Naive B cell (primary cell): ENCODE data around the gene ZFTA. TPM values are rescaled to one million over a fixed set of nuclear protein-coding genes. Genes with fewer than 3 reads are reported as not detected.
A peak's percentile ranks its signal among the peaks of the same experiment; 100 is the strongest.
"Not testable (repeated sequence)": the region's sequence is repeated elsewhere in the genome, so short reads cannot be mapped to it uniquely, and the experiment has no call there.

ENCODE experiments used
- ATAC-seq, 2 donors: fragments of 150-1000 bp; cut with Tn5 transposase; 2 replicates each; pipeline ENCODE4 v1.10.0; 2021; ENCODE audit warnings: low read depth in 2 of 2, mild to moderate bottlenecking in 2 of 2, moderate library complexity in 2 of 2
- DNase-seq: peaks from one replicate; pipeline ENCODE4 v3.0.0; 2022
- H3K27ac Mint-ChIP-seq, 6 donors: one replicate each; pipeline ENCODE4 v1.8.0; 2020 to 2022; ENCODE audit warnings: mild to moderate bottlenecking in 6 of 6, mixed read lengths in 6 of 6, moderate library complexity in 5 of 6, inconsistent platforms in 2 of 6
- H3K27me3 Mint-ChIP-seq, 3 donors: one replicate each; pipeline ENCODE4 v1.8.0; 2021 to 2022; ENCODE audit warnings: mixed read lengths in 3 of 3, mild to moderate bottlenecking in 1 of 3
- H3K36me3 Mint-ChIP-seq, 2 donors: one replicate each; pipeline ENCODE4 v1.8.0; 2020 to 2022; ENCODE audit warnings: mixed read lengths in 2 of 2, inconsistent platforms in 1 of 2, mild to moderate bottlenecking in 1 of 2
- H3K4me1 Mint-ChIP-seq, 3 donors: one replicate each; pipeline ENCODE4 v1.8.0; 2020 to 2022; ENCODE audit warnings: mixed read lengths in 3 of 3, inconsistent platforms in 1 of 3, mild to moderate bottlenecking in 1 of 3, moderate library complexity in 1 of 3
- H3K4me3 Mint-ChIP-seq, 8 donors: one replicate each; pipeline ENCODE4 v1.8.0; 2020 to 2022; ENCODE audit warnings: mild to moderate bottlenecking in 8 of 8, mixed read lengths in 8 of 8, moderate library complexity in 8 of 8, inconsistent platforms in 2 of 8
- H3K9me3 Mint-ChIP-seq, 7 donors: one replicate each; pipeline ENCODE4 v1.8.0; 2020 to 2022; ENCODE audit warnings: mixed read lengths in 7 of 7, mild to moderate bottlenecking in 5 of 7, inconsistent platforms in 2 of 7, moderate library complexity in 1 of 7
- polyA plus RNA-seq, 6 donors: library from polyadenylated mRNA; unstranded; fragments of 300-500 nt; fragmentation: Illumina TruSeq; gene quantifications; one replicate each; pipeline ENCODE4 v1.2.3, GENCODE V29; 2021; ENCODE audit warnings: low read depth in 6 of 6

The ZFTA gene
- polyA plus RNA-seq, 6 donors from 2014 or later, result 0.09 to 0.44 (median 0.23) TPM; not detected in 1

DNA sequence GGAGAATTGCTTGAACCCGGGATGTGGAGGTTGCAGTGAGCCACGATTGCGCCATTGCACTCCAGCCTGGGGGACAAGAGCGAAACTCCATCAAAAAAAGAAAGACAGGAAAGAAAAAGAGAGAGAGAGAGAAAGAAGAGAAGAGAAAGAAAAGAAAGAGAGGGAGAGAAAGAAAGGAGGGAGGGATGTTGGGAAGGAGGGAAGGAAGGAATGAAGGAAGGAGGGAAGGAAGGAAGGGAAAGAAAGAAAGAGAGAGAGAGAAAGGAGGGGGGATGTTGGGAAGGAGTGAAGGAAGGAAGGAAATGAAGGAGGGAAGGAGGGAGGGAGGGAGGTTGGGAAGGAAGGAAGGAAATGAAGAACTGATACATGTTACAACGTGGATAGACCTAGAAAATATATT, 32.3 kb upstream of the ZFTA start:
- peak overlapping the region in 1 of 8 donors; percentile 31 for H3K4me3 Mint-ChIP-seq
- H3K27ac Mint-ChIP-seq, result no peak overlapping the region
- no peaks in the 10 kb centered on the region for H3K9me3 Mint-ChIP-seq
- ATAC-seq (no peak), DNase-seq (no peak)
- no peaks in the 10 kb centered on the region for H3K36me3 Mint-ChIP-seq
- H3K27me3 Mint-ChIP-seq, result peaks cover 8 to 23% (median 16%) of the 10 kb centered on the region in 3 donors
- H3K4me1 Mint-ChIP-seq, result no peaks in the 10 kb centered on the region

DNA sequence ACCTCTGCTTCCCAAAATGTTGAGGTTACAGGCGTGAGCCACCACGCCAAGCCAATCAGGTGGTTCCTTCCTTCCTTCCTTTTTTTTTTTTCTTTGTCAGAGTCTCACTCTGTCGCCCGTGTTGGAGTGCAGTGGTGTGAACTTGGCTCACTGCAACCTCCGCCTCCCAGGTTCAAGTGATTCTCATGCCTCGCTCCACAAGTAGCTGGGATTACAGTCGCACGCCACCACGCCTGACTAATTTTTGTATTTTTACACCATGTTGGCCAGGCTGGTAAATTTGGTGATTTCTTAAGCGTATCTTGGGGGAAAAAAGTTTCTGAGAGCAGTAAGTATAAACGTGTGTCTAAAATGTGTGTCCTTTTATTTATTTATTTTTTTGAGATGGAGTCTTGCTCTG, 26.5 kb upstream of the ZFTA start:
- DNase-seq (no peak), ATAC-seq (no peak)
- Mint-ChIP-seq H3K36me3 (peaks cover 0 to 7% of the 10 kb centered on the region in 2 donors), H3K27me3 (peaks cover 7 to 13% (median 7%) of the 10 kb centered on the region in 3 donors), H3K27ac (no peak overlapping the region), H3K4me1 (peaks cover 0 to 9% (median 0%) of the 10 kb centered on the region in 3 donors), H3K4me3 (no peak overlapping the region), H3K9me3 (peaks cover 6 to 21% (median 17%) of the 10 kb centered on the region in 7 donors)

DNA sequence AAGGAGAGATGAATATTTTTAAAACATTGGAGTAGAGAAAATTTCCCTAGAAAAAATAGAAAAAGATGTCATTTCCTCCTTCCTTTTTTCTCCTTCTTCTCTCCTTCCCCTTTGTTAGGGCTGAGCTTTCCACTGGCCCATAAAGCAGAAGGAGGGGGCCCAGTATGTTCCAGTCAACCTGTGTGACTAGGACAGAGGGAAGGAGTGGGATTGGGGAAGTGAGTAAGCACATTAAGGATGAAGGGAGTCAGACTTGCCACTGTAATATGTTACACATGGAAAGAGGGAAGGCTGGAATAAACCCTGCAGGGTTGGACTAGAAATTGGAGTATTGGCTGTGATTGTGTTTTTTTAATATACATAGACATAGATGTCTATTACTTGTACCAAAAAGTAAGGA, 24.6 kb upstream of the ZFTA start:
- DNase-seq (no peak), ATAC-seq (no peak)
- Mint-ChIP-seq H3K9me3 (peaks cover 6 to 21% (median 17%) of the 10 kb centered on the region in 7 donors), H3K4me3 (no peak overlapping the region), H3K27me3 (peaks cover 2 to 9% (median 7%) of the 10 kb centered on the region in 3 donors), H3K27ac (no peak overlapping the region), H3K36me3 (peaks cover 0 to 7% of the 10 kb centered on the region in 2 donors), H3K4me1 (peaks cover 0 to 9% (median 0%) of the 10 kb centered on the region in 3 donors)

DNA sequence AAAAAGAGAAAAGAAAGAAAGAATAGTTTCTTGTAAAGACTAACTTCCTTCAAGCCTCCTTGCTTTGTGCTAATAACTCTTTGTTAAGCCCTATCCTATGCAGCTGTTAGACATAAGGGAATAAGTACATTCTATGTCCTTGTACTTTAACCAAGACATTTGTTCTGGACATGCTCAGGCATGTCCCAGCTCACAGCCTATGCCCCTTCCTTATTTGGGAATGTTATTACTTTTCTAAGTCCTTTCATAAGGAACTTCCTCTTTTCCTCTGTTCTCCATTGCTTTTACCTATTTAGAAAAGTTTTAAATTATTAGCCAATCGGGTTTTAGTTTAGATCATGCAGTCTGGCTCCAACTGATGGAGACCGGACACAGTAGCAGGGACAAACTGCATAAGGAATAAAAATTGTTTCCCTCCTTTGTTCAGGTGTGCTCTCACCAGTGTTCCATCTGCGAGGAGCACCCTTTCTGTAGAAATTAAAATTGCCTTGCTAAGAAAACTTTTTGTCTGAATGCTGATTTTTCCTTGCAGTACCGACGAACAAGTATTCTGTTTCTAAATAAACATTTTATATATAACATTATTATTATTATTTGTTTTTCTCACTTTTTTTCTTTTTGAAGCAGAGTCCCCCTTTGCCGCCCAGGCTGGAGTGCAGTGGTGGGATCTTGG, 23.1 kb upstream of the ZFTA start:
- Mint-ChIP-seq H3K4me3 (no peak overlapping the region), H3K36me3 (peaks cover 0 to 7% of the 10 kb centered on the region in 2 donors)
- no peak for ATAC-seq

DNA sequence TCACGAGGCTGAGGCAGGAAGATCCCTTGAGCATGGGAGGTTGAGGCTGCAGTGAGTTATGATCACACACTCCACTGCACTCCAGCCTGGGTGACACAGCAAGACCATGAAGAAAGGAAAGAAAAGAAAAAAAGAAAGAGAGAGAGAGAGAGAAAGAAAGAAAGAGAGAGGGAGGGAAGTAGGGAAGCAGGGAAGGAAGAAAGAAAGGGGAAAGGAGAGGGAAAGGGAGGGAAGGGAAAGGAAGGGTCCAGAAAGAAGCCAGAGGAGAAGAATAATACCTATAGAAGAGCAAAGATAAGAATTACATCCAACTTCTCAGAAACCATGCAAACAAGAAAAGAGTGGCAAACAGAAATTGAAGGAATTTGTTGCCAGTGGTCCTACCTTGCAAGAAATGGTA, 17.2 kb upstream of the ZFTA start:
- H3K27me3 Mint-ChIP-seq, result no peaks in the 10 kb centered on the region
- peaks cover 0 to 5% (median 5%) of the 10 kb centered on the region in 3 donors for H3K4me1 Mint-ChIP-seq
- no peak overlapping the region for H3K4me3 Mint-ChIP-seq
- ATAC-seq, result no peak
- peaks cover 0 to 5% (median under 1%) of the 10 kb centered on the region in 7 donors for H3K9me3 Mint-ChIP-seq
- no peaks in the 10 kb centered on the region for H3K36me3 Mint-ChIP-seq
- DNase-seq, result no peak
- H3K27ac Mint-ChIP-seq, result peak overlapping the region in 1 of 6 donors; percentile 82

More for the DNA sequence above, 23.1 kb upstream of the ZFTA start:
- Mint-ChIP-seq H3K27me3 (peaks cover 0 to 6% (median 3%) of the 10 kb centered on the region in 3 donors), H3K9me3 (peaks cover 6 to 21% (median 17%) of the 10 kb centered on the region in 7 donors), H3K4me1 (peaks cover 0 to 9% (median 0%) of the 10 kb centered on the region in 3 donors), H3K27ac (no peak overlapping the region)
- no peak for DNase-seq

DNA sequence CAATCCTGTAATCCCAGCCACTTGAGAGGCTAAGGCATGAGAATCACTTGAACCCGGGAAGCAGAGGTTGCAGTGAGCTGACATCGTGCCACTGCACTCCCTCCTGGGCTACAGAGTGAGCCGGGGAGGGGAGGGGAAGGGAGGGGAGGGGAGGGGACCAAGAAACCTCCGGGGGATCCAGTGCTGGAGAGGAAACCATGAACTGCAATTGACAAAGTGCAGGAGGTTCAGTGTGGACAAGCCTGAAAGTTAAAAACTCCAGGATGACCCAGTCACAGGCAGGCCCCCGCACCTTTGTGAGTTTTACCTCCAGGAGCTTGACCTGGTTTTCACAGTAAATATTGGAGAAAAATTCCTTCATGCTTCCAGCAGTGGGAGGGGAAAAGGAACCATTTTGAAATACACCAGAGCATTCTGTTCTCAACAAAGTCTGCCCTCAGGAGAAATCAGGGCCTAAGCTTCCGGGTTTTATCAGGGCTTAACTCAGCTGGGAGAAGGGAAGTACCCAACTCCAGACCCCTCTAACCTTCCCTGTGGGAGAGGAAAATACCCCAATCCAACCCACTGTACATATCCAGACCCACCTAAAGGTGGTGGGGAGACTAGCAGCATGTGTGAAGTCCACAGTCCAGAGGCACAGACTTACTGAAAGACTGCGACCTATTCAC, 15.5 kb upstream of the ZFTA start:
- no peak for DNase-seq
- H3K4me3 Mint-ChIP-seq, result no peak overlapping the region
- no peak overlapping the region for H3K27ac Mint-ChIP-seq
- H3K4me1 Mint-ChIP-seq, result peaks cover 0 to 5% (median 0%) of the 10 kb centered on the region in 3 donors
- no peaks in the 10 kb centered on the region for H3K27me3 Mint-ChIP-seq
- H3K36me3 Mint-ChIP-seq, result no peaks in the 10 kb centered on the region
- H3K9me3 Mint-ChIP-seq, result no peaks in the 10 kb centered on the region
- no peak for ATAC-seq

DNA sequence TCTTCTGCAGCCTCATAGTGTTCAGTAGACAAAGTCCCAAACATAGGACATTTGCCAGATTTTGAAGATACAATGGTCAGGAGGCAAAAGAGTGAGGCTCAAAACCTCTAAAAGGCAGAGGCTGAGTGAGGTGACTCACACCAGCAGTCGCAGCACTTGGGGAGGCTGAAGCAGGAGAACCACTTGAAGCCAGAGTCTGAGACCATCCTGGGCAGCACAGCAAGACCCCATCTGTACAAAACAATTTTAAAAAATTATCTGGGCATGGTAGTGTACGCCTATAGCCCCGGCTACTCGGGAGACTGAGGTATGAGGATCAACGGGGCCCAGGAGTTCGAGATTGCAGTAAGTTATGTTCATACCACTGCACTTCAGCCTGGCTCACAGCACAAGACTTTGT, 14.2 kb upstream of the ZFTA start:
- H3K4me3 Mint-ChIP-seq, result no peak overlapping the region
- DNase-seq, result no peak
- peaks cover 0 to 9% (median 3%) of the 10 kb centered on the region in 3 donors for H3K27me3 Mint-ChIP-seq
- ATAC-seq, result no peak
- peak overlapping the region in 1 of 6 donors; percentile 54 for H3K27ac Mint-ChIP-seq
- H3K36me3 Mint-ChIP-seq, result no peaks in the 10 kb centered on the region
- H3K9me3 Mint-ChIP-seq, result no peaks in the 10 kb centered on the region
- peaks cover 0 to 5% (median 0%) of the 10 kb centered on the region in 3 donors for H3K4me1 Mint-ChIP-seq

DNA sequence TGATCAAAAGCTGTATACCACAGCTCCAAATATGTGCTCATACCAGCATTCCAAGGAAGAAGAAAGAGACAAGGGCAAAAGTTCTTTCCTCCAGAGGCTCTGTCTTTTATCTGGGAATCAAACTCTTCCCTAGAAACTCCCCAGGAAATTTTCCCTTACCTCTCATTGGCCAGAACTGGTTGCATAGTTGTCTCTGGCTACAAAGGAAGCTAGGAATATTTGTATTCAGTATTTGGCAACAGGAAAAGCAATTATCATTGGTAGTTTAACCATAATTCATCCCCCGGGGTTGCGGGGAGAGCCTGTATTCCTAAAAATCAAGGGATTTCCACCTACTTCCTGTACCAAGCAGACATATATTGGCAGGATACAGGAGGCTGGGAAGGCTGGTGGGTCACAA, 10.5 kb upstream of the ZFTA start:
- no peaks in the 10 kb centered on the region for H3K36me3 Mint-ChIP-seq
- ATAC-seq, result no peak
- no peaks in the 10 kb centered on the region for H3K9me3 Mint-ChIP-seq
- DNase-seq, result no peak
- H3K4me1 Mint-ChIP-seq, result no peaks in the 10 kb centered on the region
- H3K4me3 Mint-ChIP-seq, result no peak overlapping the region
- peaks cover 5 to 10% (median 9%) of the 10 kb centered on the region in 3 donors for H3K27me3 Mint-ChIP-seq
- no peak overlapping the region for H3K27ac Mint-ChIP-seq

DNA sequence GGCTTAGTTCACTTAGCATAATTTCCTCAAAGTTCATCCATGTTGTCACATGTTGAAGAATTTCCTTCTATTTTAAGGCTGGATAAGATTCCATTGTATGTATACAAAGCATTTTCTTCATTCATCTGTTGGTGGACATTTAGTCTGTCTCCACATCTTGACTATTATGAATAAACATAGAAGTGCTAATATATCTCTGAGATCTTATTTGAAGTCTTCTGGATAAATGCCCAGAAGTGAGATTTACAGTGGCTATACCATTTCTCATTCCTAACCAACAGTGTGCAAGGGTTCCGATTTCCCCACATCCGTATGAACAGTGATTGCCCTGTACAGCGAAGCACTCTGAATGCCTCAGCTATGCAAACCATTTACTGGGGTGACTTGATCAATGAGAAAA, 6.6 kb upstream of the ZFTA start:
- no peaks in the 10 kb centered on the region for H3K9me3 Mint-ChIP-seq
- H3K4me3 Mint-ChIP-seq, result no peak overlapping the region
- peaks cover 0 to 3% (median 1%) of the 10 kb centered on the region in 3 donors for H3K4me1 Mint-ChIP-seq
- no peaks in the 10 kb centered on the region for H3K36me3 Mint-ChIP-seq
- H3K27me3 Mint-ChIP-seq, result peaks cover 13 to 32% (median 23%) of the 10 kb centered on the region in 3 donors
- no peak overlapping the region for H3K27ac Mint-ChIP-seq
- ATAC-seq, result no peak
- no peak for DNase-seq

DNA sequence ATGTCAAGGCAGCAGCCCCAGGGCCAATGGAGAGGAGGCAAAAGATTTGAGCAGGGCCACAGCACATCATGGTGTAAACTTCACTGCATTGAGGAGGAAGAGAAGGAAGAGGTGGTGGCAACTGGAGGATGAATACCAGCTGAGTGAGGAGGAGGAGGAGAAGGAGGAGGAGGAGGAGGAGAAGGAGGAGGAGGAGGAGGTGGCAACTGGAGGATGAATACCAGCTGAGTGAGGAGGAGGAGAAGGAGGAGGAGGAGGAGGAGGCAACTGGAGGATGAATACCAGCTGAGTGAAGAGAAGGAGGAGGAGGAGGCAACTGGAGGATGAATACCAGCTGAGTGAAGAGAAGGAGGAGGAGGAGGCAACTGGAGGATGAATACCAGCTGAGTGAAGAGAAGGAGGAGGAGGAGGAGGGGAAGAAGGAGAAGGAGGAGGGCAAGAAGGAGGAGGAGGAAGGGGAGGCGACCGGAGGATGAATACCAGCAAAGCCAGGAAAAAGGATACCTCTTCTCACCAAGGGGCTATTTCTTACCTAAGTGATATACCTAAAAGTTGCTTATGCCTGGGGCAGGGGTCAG, 3.3 kb upstream of the ZFTA start:
- Mint-ChIP-seq H3K4me3 (peak overlapping the region in 2 of 8 donors; percentile 31 to 86), H3K27me3 (peaks cover 13 to 28% (median 14%) of the 10 kb centered on the region in 3 donors), H3K4me1 (peaks cover 8 to 15% (median 15%) of the 10 kb centered on the region in 3 donors)
- not testable (repeated sequence) for H3K9me3 Mint-ChIP-seq, DNase-seq, ATAC-seq, H3K27ac Mint-ChIP-seq, H3K36me3 Mint-ChIP-seq

DNA sequence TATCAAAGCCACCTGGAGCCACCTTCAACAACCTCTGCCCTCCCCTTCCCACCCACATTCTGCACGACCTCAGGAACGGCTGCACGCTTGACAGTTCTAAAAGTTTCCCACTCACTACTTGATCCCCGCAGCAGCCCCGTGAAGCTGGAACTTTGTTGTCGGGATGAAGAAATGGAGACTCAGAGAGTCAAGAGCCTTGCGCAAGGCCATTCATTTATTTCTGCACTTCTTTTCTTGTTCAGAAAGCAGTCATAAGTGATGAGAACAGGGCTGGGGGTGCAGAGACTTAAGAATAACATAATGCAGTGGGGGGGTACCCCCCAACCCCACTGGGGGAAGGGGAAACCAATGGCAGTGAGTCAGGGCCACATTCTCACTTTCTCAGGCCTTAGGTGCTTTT, 2.2 kb upstream of the ZFTA start:
- H3K4me3 Mint-ChIP-seq, result peak overlapping the region in 2 of 8 donors; percentile 54 to 86
- H3K36me3 Mint-ChIP-seq, result no peaks in the 10 kb centered on the region
- H3K27ac Mint-ChIP-seq, result no peak overlapping the region
- DNase-seq, result no peak
- peaks cover 13 to 24% (median 14%) of the 10 kb centered on the region in 3 donors for H3K27me3 Mint-ChIP-seq
- ATAC-seq, result no peak
- H3K4me1 Mint-ChIP-seq, result peaks cover 12 to 24% (median 17%) of the 10 kb centered on the region in 3 donors
- H3K9me3 Mint-ChIP-seq, result no peaks in the 10 kb centered on the region

DNA sequence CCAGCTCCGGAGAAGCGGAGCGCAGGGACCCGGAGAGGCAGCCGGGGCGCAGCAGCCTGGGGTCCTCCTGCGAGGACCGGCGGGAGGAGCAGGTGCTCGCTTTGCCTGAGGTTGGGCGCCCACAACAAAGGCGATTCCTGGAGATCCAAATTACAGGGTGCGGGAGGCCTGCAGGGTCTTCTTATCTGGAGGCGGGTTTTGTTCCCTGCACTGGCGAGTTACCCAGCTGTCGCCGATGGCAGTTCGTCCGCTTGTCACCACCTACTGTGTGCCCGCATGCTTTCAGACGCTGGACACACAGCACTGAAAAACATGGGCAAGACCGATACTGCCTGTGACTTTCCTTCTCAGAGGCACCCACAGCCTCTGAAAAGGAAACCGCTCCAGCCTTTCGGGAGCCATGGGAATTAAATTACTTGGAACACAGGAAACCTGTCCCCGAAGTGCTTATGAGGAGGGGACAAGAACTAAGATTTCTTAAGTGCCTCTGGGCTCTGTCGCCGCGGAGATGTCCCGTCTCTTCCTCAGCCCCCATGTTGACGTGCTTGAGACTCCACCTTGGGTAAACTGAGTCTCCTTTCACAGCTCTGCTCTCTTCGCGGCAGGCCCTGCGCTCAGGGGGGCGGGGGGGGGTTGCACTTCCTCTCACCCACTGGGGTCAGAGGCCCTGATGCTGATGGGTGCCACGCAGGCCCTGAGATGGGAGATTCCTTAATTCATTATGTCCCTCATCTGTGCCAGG, 1.3 kb upstream of the ZFTA start:
- ATAC-seq (no peak), DNase-seq (no peak)
- H3K4me3 Mint-ChIP-seq, result peak overlapping the region; percentile 64 to 91 (median 82)
- no peaks in the 10 kb centered on the region for H3K9me3 Mint-ChIP-seq
- peaks cover 16 to 24% (median 20%) of the 10 kb centered on the region in 3 donors for H3K4me1 Mint-ChIP-seq
- peak overlapping the region in 1 of 6 donors; percentile 49 for H3K27ac Mint-ChIP-seq
- H3K27me3 Mint-ChIP-seq, result peaks cover 8 to 24% (median 14%) of the 10 kb centered on the region in 3 donors
- H3K36me3 Mint-ChIP-seq, result no peaks in the 10 kb centered on the region
